Body of pancreas (tissue), 4 donors: ENCODE data around the gene RTRAF. TPM values are rescaled to one million over a fixed set of nuclear protein-coding genes. Genes with fewer than 3 reads are reported as not detected.

Source experiments
- ATAC-seq: fragments of 150-250 bp; one replicate; pipeline ENCODE4 v1.9.1; 2016
- DNase-seq, 4 donors: peaks; one replicate each; pipeline ENCODE4 v3.0.0-alpha.2; 2019
- H3K27ac ChIP-seq, 4 donors: fragments of 200-600 bp; sonication (generic); 1 replicate in 3 of 4; 2 replicates in 1 of 4; pipeline versions ENCODE4 v1.5.1 to v1.6.1; 2016 to 2019; ENCODE audit warnings: mild to moderate bottlenecking in 1 of 4, mixed read lengths in 1 of 4, moderate library complexity in 1 of 4
- H3K27me3 ChIP-seq, 2 donors: fragments of 200-600 bp; sonication (generic); one replicate each; pipeline ENCODE4 v1.6.0; 2016; ENCODE audit warnings: mild to moderate bottlenecking in 1 of 2
- H3K36me3 ChIP-seq, 2 donors: fragments of 200-600 bp; sonication (generic); replicated peaks in 1 of 2; 2 replicates each; pipeline ENCODE4 v1.5.1; 2016; ENCODE audit warnings: low read depth in 2 of 2; ENCODE audit not compliant: insufficient read depth in 1 of 2
- H3K4me1 ChIP-seq: fragments of 200-600 bp; sonication (generic); one replicate; pipeline ENCODE4 v1.6.0; 2016
- H3K4me3 ChIP-seq, 2 donors: fragments of 200-600 bp; sonication (generic); 1 replicate in 1 of 2; 2 replicates in 1 of 2; pipeline ENCODE4 v1.5.1; 2016 to 2019
- H3K9me3 ChIP-seq, 3 donors: fragments of 200-600 bp; sonication (generic); 1 replicate in 2 of 3; 2 replicates in 1 of 3; pipeline ENCODE4 v1.5.1; 2016
- CTCF ChIP-seq, 7 experiments: fragments of 450-650 bp in 4 of 7; fragments of 200-600 bp in 3 of 7; sonication (generic) in 3 of 7; IDR thresholded peaks; one replicate each; pipeline ENCODE4 v1.5.1; 2016 to 2019; ENCODE audit warnings: antibody characterized with exemption in 7 of 7
- POLR2A ChIP-seq, 3 donors: fragments of 450-650 bp; IDR thresholded peaks; one replicate each; pipeline ENCODE4 v1.6.1; 2016; ENCODE audit warnings: antibody characterized with exemption in 3 of 3, mild to moderate bottlenecking in 2 of 3
- WGBS, 2 donors: methylation state at CpG; one replicate each; pipeline ENCODE4 v1.1.5; 2017; 5-methylcytosine and 5-hydroxymethylcytosine counted together
- intact Hi-C: fragments of 100-400 bp; cut with DNase I; formaldehyde crosslinking; loops from one replicate; pipeline ENCODE4 v1.15.1; 2023
- total RNA-seq, 2 donors: library from RNA; depleted of rRNA; stranded (reverse); fragments of >200 nt; gene quantifications; one replicate each; pipeline ENCODE4 v1.1.0, GENCODE V29; 2016

The RTRAF gene
- total RNA-seq, 2 donors from 2014 or later: 15.2 to 40.7 TPM

DNA sequence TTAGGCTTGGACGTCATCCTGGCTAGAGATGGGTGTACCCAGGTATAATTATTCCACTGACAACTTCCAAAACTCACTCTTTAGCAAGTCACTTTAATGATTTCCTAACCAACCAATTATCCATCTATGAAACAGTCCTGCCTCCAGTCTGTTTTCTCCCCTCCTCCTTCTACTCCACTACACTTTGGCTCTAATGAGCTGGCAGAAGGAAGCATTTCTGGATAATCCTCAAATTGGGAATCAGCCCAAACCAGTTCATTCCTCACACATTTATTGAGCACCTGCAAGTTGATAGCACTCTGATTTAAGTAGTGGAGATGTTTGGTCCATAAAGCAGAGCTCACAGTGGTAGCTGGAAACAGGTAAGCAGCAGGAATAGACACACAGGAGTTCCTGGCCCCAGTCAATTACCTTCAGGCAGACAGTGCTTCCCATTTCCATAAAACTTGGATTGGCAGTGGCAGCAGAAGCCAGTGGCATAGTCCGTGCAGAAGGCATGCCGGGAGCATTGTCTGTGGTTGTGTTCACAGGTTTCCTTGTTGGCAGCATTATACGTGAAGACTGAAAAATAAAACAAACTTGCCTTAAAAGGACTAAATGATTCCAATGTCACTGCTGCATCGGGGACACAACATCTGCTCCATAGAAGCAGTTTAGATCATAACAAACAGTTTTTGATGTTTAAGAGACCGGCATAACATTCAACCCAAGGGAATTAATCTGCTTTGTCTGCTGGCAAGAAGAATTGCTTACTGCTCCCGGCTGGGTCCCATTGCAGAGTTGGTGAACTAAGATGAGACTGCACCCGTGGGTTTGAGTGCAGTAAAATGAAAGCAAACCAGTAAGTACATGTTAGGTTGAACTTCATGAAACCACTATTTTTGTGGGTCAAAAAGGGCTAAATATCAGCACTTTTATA, 53.3 kb downstream of the RTRAF start:
- 47 to 49% methylated on average over 8 of the region's 8 CpGs for WGBS, 2 donors
- Histone ChIP-seq H3K36me3 (no peaks in the 10 kb centered on the region), H3K4me3 (no peak overlapping the region), H3K27ac (no peak overlapping the region), H3K9me3 (no peaks in the 10 kb centered on the region), H3K27me3 (no peaks in the 10 kb centered on the region), H3K4me1 (peaks cover 30% of the 10 kb centered on the region)
- DNase-seq: no peak
- TF ChIP-seq CTCF (IDR thresholded peaks at IDR 0.05): no peak
- no peak for TF ChIP-seq POLR2A (IDR thresholded peaks at IDR 0.05)
- no peak for ATAC-seq
- intact Hi-C loops: no loop called here

GRCh38 chr14:52043690-52044089, 54.3 kb downstream of the RTRAF start:
- Histone ChIP-seq H3K27me3 (no peaks in the 10 kb centered on the region), H3K27ac (no peak overlapping the region), H3K4me3 (no peak overlapping the region), H3K9me3 (no peaks in the 10 kb centered on the region), H3K4me1 (peaks cover 30% of the 10 kb centered on the region), H3K36me3 (no peaks in the 10 kb centered on the region)
- peak in 3 of 4 donors; percentile 33 to 56 (median 36) for DNase-seq
- intact Hi-C loops: no loop called here
- ATAC-seq: no peak
- TF ChIP-seq CTCF (IDR thresholded peaks at IDR 0.05) (peak in 6 of 7 experiments; percentile 26 to 49 (median 34)), POLR2A (IDR thresholded peaks at IDR 0.05) (no peak)
- 49 to 58% methylated on average over 5 of the region's 5 CpGs for WGBS, 2 donors

DNA sequence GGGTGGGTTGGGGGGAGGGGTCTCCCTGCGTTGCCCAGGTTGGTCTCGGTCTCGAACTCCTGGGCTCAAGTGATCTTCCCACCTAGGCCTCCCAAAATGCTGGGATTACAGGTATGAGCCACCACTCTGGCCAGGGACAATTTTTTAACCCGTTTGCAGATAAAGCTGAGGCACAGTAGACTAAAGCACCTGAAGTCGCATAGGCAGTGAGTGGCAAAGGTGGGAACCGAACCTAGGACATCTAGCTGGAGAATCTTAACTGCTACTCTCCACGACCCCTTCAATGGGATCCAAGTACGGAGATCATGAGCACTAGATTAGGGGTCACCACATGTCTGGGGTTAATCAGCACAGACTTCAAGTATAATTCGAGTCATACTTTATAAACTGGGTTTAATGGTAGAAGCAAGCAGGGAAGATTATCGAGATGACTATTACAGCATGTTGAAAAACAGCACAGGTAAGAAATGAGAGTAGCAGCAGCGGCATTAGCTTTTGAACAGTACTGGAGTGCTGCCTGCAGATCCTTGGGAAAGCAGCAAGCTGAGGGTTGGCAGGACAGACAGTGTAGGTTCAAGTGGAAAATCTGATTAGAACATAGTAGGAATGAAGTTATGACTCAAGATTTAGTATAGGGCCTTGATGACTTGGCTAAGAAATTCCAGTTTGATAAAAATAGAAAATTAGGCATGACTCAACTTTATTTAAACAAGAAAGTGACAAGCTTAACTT, 55.6 kb downstream of the RTRAF start:
- Histone ChIP-seq H3K27me3 (no peaks in the 10 kb centered on the region), H3K27ac (peak overlapping the region; percentile 72 to 89 (median 78)), H3K4me3 (no peak overlapping the region), H3K36me3 (no peaks in the 10 kb centered on the region), H3K4me1 (peaks cover 30% of the 10 kb centered on the region), H3K9me3 (no peaks in the 10 kb centered on the region)
- ATAC-seq (peak; percentile 97), DNase-seq (peak; percentile 79 to 89 (median 88))
- WGBS, 2 donors: 50 to 51% methylated on average over 11 of the region's 11 CpGs
- TF ChIP-seq POLR2A (IDR thresholded peaks at IDR 0.05) (peak in 1 of 3 donors; percentile 26), CTCF (IDR thresholded peaks at IDR 0.05) (no peak)
- intact Hi-C loops: no loop called here

DNA sequence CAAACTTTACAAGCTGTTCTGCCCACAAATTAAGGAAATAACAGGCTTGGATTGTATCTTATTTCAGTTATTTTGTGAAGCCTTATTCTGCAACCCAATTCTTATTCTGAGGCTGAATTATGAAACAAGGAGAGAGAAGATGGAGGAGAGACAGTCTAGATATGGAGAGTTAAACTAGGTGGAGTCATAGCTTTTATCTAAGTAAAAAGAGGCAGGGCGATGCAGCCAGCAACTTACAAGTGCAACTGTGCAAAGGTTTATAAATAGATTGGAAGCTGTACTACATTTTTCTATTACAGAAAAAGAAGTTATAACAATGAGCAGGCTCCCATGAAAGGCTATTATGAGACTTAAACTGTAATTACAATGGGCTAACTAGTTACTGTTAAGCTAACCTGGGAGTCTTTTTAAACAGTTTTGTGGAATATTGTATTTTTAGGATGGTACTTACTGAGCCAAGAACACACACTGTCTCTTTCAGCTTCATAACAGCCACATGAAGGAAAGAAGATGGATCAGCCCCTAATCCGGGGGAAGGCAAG, 57.1 kb downstream of the RTRAF start:
- ATAC-seq: no peak
- peaks cover 30% of the 10 kb centered on the region for H3K4me1 ChIP-seq
- H3K27me3 ChIP-seq: no peaks in the 10 kb centered on the region
- H3K9me3 ChIP-seq: no peaks in the 10 kb centered on the region
- no peaks in the 10 kb centered on the region for H3K36me3 ChIP-seq
- H3K4me3 ChIP-seq: no peak overlapping the region
- no peak overlapping the region for H3K27ac ChIP-seq
- no peak for DNase-seq
- 40 to 43% methylated on average over 2 of the region's 2 CpGs for WGBS, 2 donors
- intact Hi-C loops: no loop called here
- TF ChIP-seq CTCF (IDR thresholded peaks at IDR 0.05): no peak
- TF ChIP-seq POLR2A (IDR thresholded peaks at IDR 0.05): no peak
